AG08395 (cell line): Measurements from ENCODE around the gene TAF13.
A peak's percentile ranks its signal among the peaks of the same experiment; 100 is the strongest.
"Not testable (repeated sequence)": the region's sequence is repeated elsewhere in the genome, so short reads cannot be mapped to it uniquely, and the experiment has no call there.

Experiments
- DNase-seq: peaks from one replicate; pipeline ENCODE4 v3.0.0; 2012; ENCODE audit warnings: mixed read lengths, low spot score

Gene TAF13

GRCh38 chr1:109091078-109091838, 15.5 kb upstream of the TAF13 start:
- peak; percentile 50 for DNase-seq

- peak; percentile 87 for DNase-seq
Measured at GRCh38 chr1:109090196-109091077, 14.6 kb upstream of the TAF13 start, which contains the start of gene TMEM167B. TMEM167B (plus strand) TSS chr1:109090764; CDS start chr1:109090873, 109 bp downstream.

- DNase-seq = no peak
Measured at GRCh38 chr1:109089242-109090015, 13.6 kb upstream of the TAF13 start.

- DNase-seq = no peak
Measured at GRCh38 chr1:109084563-109085517, 9.0 kb upstream of the TAF13 start.

DNA sequence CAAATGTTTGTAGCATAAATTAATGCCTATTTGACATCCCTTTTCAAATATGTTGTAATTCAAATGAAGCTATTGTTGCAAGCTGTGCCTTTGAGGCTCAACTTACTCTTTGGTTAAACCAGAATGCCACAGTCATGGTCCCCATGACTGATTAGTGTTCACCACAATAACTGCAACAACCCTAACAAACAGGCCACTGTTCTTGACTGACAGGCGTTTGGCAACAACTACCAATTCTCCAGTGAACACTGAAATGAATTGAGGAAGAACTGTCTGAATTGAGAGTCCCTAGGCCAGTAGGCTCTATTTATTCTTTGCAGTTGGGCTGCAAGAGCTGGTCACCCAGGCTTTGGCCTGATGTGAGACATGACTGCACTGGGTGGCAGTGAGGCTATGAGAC, 8.1 kb upstream of the TAF13 start:
- DNase-seq = no peak

DNA sequence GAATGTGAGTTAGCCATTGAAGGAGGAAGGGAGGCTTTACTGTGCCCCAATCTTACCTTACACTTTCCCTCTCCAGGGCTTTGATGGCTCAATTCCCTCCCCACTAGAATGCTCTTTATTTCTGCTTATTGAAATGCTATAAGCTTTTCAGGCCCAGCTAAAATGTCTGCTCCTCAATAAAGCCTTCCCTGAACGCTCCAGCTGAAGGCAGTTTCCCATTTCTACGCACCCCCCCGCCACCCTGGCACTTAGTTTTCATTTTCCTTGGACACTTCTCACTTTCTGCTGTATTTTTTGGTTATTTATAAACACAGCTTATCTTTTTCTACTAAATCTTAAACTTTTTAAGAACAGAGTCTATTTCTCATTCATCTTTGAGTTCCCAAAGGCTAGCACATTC, 7.7 kb upstream of the TAF13 start:
- no peak for DNase-seq

DNA sequence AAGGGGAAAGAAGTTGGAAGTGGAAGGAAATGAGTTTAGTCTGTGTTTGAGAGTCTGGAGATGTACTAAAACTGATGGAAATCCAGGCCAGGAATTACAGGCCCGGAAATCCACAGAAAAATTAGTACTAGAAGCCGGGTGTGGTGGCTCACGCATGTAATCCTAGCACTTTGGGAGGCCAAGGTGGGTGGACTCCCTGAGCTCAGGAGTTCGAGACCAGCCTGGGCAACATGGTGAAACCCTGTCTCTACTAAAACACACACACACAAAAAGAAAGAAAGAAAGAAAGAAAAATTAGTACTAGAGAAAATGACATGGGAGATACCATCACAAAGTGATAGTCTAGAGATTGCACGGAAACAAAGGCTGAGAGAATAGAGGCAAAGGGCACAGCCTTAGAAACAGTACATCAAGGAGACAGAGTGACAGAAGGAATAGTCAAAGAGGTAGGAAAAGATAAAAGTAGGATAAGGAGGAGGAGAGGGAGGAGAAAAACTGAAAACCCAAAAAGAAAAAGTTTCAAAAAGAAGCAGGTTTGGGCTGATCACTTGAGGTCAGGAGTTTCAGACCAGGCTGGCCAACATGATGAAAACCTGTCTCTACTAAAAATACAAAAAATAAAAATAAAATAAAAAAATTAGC, 4.8 kb upstream of the TAF13 start:
- no peak for DNase-seq

DNA sequence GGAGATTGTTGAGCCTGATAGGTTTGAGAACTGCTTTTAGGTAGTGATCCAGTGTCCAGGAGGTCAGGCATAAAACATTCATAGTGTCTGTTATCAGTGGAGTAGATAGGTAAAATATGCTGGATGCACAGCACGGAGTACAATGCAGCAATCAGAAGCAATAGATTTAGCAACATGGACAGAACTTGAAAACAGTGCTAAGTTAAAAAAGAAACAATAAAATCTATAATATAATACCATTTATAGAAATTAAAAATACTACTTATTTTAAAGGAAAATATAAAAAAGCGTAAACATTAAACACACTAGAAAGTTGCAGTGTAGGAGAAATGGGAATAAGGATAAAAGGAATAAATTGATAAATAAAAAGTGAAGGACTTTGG, 3.4 kb upstream of the TAF13 start:
- no peak for DNase-seq

GRCh38 chr1:109078317-109078716, 2.5 kb upstream of the TAF13 start:
- DNase-seq = no peak

DNA sequence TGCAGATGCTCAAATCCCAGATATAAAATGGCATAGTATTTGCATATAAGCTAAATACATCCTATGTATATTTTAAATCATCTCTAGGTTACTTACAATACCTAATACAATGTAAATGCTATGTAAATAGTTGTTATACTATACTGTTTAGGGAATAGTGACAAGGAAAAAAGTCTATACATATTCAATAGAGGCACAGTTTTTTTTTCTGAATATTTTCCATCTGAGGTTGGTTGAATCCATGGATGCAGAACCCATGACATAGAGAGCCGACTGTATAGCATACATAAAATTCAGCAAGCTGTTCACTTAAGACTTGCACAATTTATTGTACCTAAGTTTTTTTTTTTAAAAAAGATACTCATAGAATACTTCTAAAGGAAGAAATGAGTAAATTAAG, 6.5 kb downstream of the TAF13 start:
- DNase-seq = no peak

- no peak for DNase-seq
Measured at GRCh38 chr1:109067883-109068282, 7.9 kb downstream of the TAF13 start.

- no peak for DNase-seq
Measured at GRCh38 chr1:109065137-109065536, 10.7 kb downstream of the TAF13 start.

GRCh38 chr1:109061183-109061582, 14.6 kb downstream of the TAF13 start:
- DNase-seq = no peak

- no peak for DNase-seq
Measured at GRCh38 chr1:109060707-109061106, 15.1 kb downstream of the TAF13 start.

- DNase-seq = no peak
Measured at GRCh38 chr1:109059026-109059425, 16.8 kb downstream of the TAF13 start.

GRCh38 chr1:109056064-109056463, 19.7 kb downstream of the TAF13 start:
- no peak for DNase-seq

GRCh38 chr1:109052145-109052544, 23.7 kb downstream of the TAF13 start:
- DNase-seq = not testable (repeated sequence)

DNA sequence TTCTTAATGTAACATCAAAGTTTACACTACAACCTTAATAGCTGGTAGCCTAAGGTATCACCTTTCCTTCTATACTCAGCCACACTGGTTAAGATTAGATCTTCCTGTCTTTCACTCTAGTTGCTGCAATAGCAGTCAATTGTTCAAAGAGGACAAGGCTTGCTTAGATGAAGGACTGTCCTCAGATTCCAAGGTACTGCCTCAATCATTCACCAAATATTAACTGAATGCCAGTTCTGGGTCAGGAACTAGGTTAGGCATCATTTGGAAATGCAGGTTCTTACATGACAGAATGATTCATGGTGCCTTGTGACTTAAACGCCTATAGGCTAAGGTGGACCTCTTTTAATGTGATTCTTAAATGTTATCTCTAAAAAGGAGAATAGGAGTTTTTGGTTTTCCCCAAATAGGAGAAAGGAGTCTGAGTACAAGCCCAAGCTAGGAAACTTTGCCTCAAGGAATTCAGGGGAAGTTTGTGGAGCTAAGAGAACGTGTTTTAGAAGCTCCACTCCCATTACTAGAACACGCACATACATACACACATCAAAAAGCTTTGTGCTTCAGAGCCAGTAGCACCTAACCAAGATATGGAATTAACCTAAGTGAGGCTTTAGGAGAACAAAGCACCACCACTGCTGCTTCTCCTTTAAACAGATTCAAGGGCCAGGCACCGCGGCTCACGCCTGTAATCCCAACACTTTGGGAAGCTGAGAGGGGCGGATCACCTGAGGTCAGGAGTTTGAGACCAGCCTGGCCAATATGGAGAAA, 25.4 kb downstream of the TAF13 start:
- no peak for DNase-seq

DNA sequence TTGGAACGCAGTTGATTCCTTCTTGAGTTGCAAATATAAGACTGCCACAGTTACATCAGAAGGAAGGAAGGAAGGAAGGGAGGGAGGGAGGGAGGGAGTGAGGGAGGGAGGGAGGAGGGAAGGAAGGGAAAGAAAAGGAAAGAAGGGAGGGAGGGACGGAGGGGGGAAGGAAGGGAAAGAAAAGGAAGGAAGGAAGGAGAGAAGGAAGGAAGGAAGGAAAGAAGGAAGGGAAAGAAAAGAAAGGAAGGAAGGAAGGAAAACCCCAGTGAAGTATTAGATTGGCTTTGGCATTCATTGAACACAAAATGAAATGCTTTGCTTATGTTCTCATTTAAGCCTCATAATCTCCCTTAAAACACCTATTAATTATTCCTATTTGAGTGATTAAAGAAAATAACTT, 27.5 kb downstream of the TAF13 start:
- DNase-seq = no peak

- no peak for DNase-seq
Measured at GRCh38 chr1:109047339-109047738, 28.5 kb downstream of the TAF13 start.
